Skin of body (tissue), 2 donors: ENCODE results near the gene C3AR1. TPM values are rescaled to one million over a fixed set of nuclear protein-coding genes. Genes with fewer than 3 reads are reported as not detected.
"Not testable (repeated sequence)": the region's sequence is repeated elsewhere in the genome, so short reads cannot be mapped to it uniquely, and the experiment has no call there.

ENCODE experiments used
- DNase-seq: peaks from one replicate; lab custom pipeline; 2025; lab: John Stamatoyannopoulos, UW
- total RNA-seq: library from RNA; depleted of rRNA; stranded (reverse); fragments of >200 nt; gene quantifications from one replicate; pipeline ENCODE4 v1.2.3, GENCODE V29; 2014

C3AR1 gene
- 8.5 TPM for total RNA-seq

GRCh38 chr12:8065991-8066594 lies at the start of gene C3AR1:
TSS of gene C3AR1 (minus strand) at chr12:8066359. CDS start at chr12:8060185, 6,174 bp downstream.
- no peak for DNase-seq

GRCh38 chr12:8113117-8113516 lies 47.0 kb upstream of the C3AR1 start:
- DNase-seq = not testable (repeated sequence)

- peak; percentile 66 for DNase-seq
These were observed 42.7 kb upstream of the C3AR1 start for GRCh38 chr12:8108808-8109398.

- no peak for DNase-seq
These were observed 33.1 kb upstream of the C3AR1 start for GRCh38 chr12:8099235-8099634.

- DNase-seq = no peak
These were observed 30.2 kb upstream of the C3AR1 start for GRCh38 chr12:8096281-8096915.

DNA sequence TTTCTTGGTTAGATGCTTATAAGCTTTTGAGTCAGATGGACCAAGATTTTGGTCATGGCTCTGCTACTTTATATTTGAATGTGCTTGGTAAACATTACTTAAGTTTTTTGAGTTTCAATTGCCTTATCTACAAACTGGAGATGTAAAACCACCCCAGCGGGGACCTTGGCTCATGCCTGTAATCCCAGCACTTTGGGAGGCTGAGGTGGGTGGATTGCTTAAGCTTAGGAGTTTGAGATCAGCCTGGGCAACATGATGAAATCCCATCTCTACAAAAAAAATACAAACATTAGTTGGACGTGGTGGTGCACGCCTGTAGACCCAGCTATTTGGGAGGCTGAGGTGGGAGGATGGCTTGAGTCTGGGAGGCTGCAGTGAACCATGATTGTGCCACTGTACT lies 27.1 kb upstream of the C3AR1 start:
- DNase-seq = no peak

DNA sequence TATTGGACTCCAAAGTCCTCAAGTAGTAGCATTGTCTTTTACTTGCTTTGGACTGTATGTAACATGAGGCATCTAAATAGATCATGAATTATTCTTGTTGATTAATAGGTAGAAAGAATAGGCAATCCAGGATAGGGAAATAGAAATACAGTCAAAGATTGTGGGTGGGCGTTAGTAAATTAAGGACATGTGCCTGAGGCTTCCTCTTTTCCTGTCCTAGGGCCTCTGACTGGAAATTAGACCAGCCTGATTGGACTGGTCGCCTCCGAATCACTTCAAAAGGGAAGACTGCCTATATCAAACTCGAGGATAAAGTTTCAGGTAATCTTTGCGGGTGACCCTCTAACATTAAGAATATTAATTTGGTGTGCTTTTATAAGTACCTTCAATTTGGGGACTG lies 23.6 kb upstream of the C3AR1 start:
- DNase-seq = no peak

DNA sequence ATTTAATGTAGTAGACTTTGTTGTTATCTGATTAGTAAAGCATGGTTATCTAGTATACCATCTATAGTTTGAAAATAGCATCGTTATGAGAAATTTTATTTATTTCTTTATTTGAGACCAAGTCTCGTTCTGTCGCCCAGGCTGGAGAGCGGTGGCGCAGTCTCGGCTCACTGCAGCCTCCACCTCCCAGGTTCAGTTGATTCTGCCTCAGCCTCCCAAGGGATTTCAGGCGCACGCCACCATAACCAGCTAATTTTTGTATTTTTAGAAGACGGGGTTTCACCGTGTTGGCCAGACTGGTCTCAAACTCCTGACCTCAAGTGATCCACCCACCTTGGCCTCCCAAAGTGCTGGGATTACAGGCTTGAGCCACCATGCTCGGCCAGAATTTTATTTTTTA lies 23.1 kb upstream of the C3AR1 start:
- not testable (repeated sequence) for DNase-seq

DNA sequence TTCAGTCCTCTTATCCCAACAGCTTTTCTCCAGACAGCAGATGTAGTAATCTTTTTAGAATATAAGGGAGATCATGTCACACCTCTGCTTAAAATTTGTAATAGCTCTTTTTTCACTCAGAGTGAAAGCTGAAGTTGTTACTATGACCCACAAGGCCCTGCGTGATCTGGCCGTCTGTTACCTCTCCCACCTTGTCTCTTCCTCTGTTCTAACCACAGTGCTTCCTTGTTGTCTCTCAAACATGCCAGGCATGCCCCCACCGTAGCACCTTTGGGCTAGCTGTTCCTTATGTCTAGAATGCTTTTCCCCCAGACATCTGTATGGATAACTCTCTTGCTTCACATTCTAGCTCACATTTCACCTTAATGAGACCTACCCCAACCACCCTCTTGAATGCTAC lies 22.4 kb upstream of the C3AR1 start:
- no peak for DNase-seq

DNA sequence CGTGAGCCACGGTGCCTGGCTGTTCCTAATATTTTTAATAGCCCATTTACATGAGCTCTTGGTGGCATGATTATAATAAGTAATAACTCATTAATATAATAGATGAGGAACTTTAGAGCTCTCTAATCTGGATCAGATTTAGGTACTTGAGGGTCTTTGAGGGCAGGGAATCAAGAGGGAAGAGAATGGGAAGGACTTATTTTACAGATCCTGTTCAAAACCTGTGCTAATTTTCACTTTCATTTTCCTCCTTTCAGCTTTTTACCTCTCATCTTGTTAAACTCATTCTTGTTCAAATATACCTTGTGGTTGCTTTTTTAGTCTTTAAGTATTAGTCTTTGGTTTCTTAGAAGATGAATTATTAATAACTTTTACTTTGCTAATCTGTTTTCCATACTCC lies 21.5 kb upstream of the C3AR1 start:
- no peak for DNase-seq

DNA sequence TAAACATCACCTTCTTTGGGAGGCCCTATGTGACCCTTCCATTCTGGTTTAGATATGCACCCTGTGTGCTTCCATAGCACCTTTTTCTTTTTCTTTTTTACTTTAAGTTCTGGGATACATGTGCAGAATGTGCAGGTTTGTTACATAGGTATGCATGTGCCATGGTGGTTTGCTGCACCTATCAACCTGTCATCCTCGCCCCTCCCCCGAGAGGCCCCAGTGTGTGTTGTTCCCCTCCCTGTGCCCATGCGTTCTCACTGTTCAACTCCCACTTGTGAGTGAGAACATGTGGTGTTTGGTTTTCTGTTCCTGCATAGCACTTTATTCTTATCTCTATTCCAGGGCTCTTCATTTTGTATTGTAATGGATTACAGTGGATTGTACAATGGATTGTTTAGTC lies 18.2 kb upstream of the C3AR1 start:
- not testable (repeated sequence) for DNase-seq

DNA sequence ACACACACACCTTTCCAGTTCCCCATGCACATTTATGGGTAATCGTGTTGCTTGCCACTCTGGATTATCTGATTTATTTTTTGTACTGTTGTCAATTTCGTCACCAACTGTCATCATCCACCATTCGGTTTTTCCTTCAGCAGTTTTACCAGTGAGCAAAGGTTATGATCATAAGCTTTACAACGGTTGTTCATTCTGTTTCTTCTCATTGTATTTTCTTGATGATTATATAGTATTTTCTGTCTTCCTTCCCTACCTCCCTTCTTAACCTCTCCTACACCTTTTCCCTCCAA lies 16.6 kb upstream of the C3AR1 start:
- no peak for DNase-seq

DNA sequence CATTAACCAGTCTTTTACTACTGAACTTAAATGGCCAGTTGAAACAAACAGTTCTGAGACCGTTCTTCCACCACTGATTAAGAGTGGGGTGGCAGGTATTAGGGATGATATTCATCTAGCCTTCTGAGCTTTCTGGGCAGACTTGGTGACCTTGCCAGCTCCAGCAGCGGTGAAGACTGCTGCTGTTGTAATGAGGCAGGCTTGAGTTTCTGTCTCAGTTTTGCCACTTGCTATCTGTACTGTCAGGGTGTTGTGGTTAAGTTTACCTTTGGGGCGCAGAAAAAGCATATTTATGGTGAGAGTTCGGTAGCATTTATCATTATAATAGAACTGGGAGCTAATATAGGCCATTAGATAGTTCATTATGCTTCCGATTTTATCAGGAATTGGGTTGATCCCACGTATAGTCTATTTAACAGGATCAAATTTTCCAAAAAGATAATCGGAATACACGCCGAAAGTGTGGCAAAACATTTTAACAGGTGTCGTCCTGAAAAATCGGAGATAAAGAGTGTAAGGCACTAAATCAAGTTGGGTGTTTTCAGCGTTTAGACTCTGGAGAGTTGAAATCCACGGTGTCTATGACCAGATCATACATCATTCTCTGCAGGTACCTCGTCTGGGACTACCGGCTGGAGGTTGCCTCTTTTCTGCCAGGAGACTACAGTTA lies 15.2 kb upstream of the C3AR1 start:
- DNase-seq = no peak

DNA sequence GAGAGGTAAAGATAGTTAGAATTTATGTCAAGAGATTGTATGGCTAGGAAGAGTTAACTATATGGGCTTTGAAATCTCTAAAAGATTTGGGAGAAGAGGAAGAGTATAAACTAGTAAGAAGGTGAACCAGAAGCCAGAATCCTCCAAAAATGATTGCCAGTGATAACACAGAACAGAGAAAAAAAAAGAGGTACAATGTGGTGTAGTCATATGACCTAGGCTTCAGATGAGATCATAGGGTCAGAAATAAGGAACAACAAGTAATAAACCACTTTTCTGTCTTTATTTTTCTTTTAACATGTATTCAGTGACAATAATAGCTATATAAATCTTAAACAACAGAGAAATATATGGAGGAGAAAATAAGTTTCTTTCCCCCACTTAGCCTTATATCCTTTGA lies 14.0 kb upstream of the C3AR1 start:
- no peak for DNase-seq

GRCh38 chr12:8078916-8079315 lies 12.8 kb upstream of the C3AR1 start:
- no peak for DNase-seq

- peak; percentile 12 for DNase-seq
These were observed 12.2 kb upstream of the C3AR1 start for GRCh38 chr12:8078398-8078797.

- DNase-seq = no peak
These were observed 11.0 kb upstream of the C3AR1 start for GRCh38 chr12:8077207-8077606.

DNA sequence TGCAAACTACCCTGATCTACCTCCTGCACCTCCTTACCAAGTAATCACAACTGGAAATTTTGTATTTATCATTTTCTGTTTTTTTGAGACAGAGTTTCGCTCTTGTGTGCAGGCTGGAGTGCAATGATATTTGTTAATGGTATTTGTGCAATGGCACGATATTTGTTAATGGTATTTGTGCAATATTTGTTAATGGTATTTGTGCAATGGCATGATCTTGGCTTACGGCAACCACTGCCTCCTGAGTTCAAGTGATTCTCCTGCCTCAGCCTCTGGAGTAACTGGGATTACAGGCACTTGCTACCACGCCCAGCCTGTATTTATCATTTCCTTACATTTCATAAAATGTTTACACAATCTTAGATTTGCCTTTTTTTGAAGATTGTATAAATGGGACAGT lies 10.2 kb upstream of the C3AR1 start:
- DNase-seq = no peak

DNA sequence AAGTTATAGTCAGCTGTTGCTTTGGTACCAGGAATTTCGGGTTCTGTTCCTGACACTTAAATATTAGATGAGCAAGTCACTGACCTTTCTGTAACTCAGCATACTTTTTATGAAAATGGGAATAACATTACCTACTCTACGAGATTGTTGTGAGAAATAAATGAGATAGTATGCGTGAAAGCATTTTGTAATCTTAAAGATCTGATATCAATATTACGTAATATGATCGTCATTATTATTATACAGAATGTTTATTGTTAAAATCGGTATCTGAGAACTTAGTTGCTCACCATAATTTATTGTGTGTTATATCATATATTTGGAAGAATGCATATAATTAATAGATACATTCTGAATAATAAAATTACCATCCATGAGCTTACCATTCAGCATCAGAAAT lies 9.8 kb upstream of the C3AR1 start:
- no peak for DNase-seq

DNA sequence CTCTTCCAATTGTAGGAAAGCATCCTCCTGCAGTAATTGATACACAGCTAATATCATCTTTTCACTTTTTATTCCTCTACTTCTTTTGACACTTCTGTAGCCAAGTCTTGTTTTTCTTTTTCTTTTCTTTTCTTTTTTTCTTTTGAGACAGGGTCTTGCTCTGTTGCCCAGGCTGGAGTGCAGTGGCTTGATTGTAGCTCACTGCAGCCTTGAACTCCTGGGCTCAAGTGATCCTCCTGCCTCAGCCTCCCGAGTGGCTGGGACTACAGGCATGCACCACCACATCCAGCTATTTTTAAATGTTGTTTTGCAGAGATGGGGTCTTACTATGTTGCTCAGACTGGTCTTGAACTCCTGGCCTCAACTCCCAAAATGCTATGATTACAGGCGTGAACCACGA lies 5.7 kb upstream of the C3AR1 start:
- not testable (repeated sequence) for DNase-seq

DNA sequence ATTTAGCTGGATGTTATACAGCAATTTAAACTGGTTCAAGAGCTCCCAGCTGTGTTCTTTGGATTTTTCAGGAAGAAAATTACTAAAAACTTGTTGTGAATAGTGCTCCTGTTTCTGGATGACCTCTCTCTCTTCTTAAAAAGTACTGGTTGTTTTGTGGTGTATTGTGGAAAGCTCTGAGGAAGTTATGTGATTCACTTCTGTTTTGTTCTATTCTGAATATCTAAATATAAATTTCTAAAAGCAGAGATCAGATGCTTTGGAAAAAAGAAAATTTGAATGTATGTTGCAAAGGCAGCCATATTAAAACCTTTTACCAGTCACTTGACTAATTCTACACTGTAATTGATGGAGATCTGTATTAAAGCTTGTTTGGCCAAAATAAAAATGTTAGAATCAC lies 3.4 kb upstream of the C3AR1 start:
- DNase-seq = no peak

GRCh38 chr12:8064131-8064530 lies 2.0 kb downstream of the C3AR1 start:
- DNase-seq = no peak

GRCh38 chr12:8058506-8058905 lies 7.7 kb downstream of the C3AR1 start:
- DNase-seq = no peak
